NCI-H510A (cell line): ENCODE data around the gene CA9.
"Not testable (repeated sequence)": the region's sequence is repeated elsewhere in the genome, so short reads cannot be mapped to it uniquely, and the experiment has no call there.

Experiments used
- DNase-seq: peaks from one replicate; lab custom pipeline; 2025; lab: John Stamatoyannopoulos, UW

CA9 gene

DNA sequence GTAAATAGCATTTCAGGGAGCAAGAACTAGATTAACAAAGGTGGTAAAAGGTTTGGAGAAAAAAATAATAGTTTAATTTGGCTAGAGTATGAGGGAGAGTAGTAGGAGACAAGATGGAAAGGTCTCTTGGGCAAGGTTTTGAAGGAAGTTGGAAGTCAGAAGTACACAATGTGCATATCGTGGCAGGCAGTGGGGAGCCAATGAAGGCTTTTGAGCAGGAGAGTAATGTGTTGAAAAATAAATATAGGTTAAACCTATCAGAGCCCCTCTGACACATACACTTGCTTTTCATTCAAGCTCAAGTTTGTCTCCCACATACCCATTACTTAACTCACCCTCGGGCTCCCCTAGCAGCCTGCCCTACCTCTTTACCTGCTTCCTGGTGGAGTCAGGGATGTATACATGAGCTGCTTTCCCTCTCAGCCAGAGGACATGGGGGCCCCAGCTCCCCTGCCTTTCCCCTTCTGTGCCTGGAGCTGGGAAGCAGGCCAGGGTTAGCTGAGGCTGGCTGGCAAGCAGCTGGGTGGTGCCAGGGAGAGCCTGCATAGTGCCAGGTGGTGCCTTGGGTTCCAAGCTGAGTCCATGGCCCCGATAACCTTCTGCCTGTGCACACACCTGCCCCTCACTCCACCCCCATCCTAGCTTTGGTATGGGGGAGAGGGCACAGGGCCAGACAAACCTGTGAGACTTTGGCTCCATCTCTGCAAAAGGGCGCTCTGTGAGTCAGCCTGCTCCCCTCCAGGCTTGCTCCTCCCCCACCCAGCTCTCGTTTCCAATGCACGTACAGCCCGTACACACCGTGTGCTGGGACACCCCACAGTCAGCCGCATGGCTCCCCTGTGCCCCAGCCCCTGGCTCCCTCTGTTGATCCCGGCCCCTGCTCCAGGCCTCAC lies at the start of gene CA9:
TSS of gene CA9 (plus strand) at position 797 of the 893 bp plus-strand sequence. CDS start at position 829, 32 bp downstream.
- DNase-seq = no peak

DNA sequence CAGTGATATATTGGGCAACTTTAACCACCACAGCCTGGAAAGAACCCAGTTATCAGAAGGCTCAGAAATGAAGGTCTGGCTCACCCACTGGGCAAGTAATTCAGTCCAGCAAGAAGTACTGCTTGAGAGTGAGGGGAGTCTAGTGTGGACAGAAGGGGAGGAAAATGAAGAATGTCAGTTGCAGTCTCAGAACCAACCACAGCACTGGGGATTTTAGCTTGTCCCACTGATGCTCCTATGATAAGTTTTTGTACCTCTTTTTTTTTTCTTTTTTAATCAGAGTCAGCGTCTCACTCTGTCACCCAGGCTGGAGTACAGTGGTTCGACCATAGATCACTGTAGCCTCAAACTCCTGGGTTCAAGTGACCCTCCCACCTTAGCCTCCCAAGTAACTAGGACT lies 46.2 kb upstream of the CA9 start:
- no peak for DNase-seq

DNA sequence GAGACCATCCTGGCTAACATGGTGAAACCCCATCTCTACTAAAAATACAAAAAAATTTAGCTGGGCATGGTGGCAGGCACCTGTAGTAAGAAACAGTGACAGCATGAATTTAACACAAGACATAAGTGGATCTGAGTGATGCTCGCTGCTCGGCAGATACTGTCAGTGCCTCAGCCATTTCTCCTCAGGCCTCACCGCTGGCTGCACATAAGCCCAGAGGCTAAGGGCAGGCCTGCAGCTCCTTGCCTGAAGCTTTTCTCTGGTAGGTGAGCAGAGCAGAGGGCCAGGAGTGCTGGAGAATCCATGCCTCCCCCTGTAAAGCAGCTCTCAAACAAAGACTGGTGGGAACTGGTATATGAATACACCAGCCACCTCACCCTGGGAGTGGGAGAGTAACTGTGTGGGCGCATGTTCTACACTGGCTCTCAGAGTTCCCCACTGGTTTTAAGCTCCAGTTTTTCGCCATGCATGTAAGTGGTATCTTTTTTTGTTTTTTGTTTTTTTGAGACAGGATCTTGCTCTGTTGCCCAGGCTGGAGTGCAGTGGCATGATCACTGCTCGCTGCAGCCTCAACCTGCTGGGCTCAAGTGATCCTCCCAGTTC lies 45.2 kb upstream of the CA9 start:
- no peak for DNase-seq

DNA sequence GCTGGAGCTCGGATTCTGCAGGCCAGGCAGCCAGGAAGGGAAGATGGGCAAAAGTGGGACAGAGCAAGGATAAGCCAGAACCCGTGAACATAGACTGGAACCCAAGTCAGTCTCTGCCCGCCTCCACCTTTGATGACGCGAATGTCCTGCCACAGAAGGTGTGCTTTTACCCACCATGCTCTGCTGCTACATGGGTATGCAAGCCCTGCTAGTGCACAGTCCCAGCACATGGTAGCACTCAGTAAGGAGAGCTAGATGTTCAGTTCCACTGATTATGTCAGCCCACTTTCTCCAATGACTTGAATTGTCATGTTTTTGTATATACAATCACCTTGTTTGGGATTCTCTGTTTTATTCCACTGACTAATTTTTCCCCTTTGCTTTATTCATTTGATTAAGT lies 44.1 kb upstream of the CA9 start:
- no peak for DNase-seq

DNA sequence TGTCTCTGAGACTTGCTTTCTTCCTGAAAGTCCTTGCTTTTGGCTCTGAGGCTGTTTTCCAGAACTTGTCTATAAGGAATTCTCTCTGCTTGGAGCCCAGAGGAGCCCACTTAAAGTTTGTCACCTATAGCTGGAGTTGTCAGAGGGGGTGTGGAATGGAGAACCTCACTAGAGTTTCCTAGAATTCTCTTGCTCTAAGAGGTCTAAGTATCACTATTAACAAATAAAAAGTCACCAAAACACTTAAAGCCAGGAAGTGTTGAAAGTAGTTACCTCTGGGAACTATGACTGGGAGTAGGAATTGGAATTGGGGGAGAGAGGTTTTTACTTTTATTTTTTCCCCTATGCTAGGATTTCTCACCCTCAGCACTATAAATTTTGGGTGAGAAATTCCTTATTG lies 38.0 kb upstream of the CA9 start:
- no peak for DNase-seq

DNA sequence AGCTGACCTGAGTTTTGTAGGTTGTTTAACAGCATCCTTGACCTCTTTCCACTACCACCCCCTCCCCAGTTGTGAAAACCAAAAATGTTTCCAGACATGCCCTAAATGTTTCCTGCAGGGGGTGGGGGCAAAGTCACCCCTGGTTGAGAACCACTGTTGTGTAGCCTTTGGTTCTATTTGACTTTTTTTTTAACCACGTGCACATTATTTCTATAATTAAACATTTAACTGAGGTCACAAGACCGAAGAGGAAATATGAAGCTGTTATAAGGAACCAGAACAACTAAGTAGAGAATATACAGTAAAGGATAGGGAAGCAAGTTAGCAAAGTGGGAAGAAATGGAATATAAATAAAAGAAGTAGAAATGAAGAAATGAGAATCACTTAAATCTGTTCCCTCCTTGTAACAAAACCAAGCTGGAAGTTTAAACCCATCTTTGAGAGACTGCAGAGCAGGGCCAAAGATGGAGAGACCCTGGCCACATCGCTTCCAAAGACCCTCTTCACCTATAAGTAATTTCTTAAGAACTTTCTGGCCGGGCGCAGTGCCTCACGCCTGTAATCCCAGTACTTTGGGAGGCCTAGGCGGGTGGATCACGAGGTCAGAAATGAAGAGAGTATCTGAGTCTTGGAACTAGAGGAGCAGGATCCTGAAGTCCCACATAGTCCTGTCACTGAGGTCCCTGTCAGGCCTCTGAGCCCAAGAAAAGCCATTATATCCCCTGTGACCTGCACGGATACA lies 37.4 kb upstream of the CA9 start:
- no peak for DNase-seq

DNA sequence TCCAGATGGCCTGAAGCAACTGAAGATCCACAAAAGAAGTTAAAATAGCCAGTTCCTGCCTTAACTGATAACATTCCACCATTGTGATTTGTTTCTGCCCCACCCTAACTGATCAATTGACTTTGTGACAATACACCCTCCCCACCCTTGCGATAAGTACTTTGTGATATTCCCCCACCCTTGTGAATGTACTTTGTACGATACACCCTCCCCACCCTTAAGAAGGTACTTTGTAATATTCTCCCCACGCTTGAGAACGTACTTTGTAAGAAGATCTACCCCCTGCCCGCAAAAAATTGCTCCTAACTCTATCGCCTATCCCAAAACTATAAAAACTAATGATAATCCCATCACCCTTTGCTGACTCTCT lies 36.9 kb upstream of the CA9 start:
- not testable (repeated sequence) for DNase-seq

DNA sequence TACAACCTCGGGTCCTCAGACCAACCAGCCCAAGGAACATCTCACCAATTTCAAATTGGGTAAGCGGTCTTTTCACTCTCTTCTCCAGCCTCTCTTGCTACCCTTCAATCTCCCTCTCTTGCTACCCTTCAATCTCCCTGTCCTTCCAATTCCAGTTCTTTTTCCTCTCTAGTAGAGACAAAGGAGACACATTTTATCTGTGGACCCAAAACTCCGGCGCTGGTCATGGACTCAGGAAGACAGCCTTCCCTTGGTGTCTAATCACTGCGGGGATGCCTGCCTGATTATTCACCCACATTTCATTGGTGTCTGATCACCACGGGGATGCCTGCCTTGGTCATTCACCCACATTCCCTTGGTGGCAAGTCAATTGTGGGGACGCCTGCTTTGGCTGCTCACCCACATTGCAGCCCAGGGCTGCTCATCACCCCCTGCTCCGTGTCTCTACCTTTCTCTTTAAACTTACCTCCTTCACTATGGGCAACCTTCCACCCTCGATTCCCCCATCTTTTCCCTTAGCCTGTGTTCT lies 36.2 kb upstream of the CA9 start:
- DNase-seq = not testable (repeated sequence)

DNA sequence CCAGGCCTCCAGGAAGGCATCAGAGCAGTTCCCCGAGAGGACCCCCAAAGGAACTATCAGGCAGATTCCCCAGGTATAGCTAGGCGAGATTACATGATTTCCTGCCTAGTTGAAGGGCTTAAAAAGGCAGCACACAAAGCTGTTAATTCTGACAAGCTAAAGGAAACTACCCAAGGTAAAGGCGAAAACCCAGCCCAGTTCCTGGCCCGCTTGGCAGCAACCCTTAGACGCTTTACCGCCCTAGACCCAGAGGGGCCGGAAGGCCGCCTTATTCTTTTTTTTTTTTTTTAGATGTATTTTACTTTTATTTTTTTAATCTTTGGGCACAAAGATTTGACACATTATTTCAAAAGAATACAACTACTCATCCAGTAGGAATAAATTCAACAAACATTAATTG lies 35.0 kb upstream of the CA9 start:
- not testable (repeated sequence) for DNase-seq

DNA sequence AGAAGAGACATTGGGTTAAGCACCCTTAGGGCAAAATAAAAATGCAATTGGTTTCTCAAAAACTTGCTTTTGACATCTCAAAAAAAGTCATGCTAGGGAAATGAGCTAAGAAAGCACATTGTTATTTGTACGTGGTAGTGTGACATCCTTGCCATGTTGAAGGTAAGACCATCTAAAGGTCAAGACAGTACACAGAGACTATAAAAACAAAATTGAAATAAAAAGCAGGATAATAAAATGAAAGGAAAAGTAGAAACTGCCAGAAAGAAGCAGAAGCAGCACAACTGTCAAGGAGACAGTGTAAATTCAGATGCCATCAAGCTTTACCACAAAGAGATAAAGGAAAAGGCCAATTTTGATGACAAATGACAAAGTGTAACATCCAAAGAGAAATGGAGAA lies 34.5 kb upstream of the CA9 start:
- DNase-seq = not testable (repeated sequence)

DNA sequence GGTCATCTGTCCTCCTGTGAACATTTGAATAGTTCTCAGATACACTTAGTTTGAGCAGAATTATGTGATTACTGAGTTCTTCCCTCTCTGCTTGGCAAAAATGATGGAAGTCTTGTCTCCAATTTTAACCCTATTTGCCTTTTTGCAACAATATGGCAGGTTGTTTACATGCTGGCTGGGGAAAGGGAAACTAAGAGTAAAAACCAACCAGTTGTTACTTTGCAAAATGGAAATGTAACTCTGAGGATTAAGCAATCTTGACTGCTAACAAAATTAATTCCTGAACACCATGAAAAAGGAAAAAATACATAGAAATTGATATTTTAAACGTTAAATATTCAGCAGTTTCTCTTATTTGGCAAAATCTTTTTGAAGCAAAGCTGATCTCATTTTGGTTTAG lies 34.1 kb upstream of the CA9 start:
- DNase-seq = no peak

DNA sequence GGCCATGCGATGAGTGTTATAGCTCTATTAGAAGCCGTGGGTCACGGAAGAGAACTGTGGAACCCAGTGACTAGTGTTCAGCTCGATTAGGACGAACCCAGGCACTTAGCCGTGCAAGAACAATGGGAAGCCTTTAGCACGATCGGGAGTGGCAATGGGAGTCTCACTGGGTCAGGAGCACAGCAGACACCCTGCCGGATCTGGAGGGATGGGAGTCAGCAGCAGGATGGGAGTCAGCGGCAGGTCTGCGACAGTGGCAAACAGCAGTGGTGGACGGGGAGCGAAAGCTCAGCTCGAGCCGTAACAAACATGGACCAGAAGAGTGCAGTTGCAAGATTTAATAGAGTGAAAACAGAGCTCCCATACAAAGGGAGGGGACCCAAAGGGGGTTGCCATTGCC lies 33.3 kb upstream of the CA9 start:
- DNase-seq = not testable (repeated sequence)

DNA sequence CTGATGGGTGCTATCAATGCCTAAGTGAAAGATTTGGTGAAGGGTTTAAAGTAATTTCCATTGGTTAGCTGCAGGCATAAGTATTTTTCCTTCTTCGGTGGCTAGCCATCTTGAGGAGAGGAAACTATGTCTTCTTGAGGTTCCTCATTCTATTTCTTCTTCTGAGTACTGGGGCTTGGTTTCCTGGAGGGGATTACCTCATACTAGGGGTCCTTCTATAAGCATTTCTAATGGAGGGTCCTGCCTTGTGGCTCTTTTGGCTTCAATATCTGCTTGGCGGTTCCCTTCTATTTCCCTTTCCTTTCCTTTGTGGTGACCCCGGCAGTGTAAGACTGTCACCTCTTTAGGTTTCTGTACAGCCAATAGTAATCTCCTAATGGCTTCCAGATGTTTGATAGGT lies 32.2 kb upstream of the CA9 start:
- not testable (repeated sequence) for DNase-seq

DNA sequence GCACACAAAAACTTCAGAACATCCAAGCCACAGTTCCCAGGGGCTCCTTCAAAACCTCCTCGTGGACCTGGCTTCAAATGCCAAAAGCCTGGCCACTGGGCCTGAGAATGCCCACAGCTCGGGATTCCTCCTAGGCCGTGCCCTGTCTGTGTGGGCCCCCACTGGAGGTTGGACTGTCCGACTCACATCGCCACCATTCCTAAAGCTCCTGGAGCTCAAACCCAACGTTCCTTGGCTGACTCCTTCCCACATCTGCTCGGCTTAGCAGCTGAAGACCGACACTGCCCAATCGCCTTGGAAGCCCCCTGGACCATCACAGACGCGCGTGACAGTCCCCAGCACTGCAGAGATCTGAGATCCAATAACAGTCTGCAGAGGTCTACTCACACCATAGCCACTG lies 30.7 kb upstream of the CA9 start:
- no peak for DNase-seq

DNA sequence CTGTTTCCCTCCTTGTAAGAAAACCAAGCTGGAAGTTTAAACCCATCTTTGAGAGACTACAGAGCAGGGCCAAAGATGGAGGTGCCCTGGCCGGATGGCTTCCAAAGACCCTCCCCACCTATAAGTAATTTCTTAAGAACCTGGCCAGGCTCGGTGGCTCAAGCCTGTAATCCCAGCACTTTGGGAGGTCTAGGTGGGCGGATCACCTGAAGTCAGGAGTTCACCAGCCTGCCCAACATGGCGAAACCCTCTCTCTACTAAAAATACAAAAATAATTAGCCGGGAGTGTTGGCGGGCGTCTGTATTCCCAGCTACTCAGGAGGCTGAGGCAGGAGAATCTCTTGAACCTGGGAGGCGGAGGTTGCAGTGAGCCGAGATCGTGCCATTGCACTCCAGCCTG lies 28.0 kb upstream of the CA9 start:
- DNase-seq = not testable (repeated sequence)

DNA sequence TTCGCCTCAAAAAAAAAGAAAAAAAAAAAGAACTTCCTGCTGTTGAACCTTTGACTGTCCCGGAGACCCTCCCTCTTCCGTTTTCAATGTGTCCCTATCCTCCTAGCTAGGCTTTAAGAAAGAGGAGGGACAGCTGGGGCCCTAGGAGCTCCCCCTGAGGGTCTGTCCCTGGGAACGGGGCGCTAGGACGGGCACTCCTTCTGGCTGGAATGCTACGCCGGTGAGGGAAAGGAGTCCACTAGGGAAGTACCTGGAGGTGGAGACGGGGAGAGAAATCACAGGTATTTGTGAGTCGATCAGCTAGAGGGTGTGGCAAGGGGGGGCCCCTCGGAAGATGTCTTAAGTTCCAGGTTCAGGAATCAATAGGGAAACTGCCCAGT lies 27.6 kb upstream of the CA9 start:
- DNase-seq = no peak

DNA sequence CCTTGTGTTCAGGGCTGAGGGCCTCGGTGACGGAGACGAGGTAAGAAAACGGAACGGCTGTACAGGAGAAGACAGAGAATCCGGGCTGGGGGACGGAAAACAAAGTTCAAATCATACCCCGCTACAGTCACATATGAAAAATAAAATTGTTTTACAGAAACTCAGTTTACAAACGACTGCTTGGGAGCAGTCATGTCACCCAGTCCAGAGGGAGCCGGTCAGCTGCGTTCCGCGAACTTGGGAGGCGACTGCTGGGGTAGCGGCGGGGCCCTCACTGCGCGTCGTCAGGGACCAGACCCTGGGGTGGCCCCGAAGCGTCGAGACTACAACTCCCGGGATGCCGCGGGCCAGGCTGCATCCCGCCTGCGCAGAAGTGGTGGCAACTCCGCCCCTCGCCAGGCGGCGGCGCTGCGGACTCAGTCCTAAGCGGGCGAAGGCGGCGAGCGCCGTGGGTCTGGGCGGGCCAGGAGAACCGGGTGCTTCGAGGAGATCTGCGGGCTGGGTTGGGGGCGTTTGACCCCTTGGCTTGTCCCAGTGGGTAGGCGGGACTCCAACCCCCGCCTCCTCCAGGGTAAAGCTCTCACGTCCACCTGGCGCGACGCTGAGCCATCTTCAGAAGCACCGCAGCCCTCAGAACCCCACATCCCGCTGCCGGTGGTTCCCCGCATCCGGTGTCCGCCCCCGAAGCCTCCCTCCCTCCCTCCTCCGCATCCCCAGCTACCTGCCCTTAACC lies 27.0 kb upstream of the CA9 start:
- peak; percentile 66 for DNase-seq

DNA sequence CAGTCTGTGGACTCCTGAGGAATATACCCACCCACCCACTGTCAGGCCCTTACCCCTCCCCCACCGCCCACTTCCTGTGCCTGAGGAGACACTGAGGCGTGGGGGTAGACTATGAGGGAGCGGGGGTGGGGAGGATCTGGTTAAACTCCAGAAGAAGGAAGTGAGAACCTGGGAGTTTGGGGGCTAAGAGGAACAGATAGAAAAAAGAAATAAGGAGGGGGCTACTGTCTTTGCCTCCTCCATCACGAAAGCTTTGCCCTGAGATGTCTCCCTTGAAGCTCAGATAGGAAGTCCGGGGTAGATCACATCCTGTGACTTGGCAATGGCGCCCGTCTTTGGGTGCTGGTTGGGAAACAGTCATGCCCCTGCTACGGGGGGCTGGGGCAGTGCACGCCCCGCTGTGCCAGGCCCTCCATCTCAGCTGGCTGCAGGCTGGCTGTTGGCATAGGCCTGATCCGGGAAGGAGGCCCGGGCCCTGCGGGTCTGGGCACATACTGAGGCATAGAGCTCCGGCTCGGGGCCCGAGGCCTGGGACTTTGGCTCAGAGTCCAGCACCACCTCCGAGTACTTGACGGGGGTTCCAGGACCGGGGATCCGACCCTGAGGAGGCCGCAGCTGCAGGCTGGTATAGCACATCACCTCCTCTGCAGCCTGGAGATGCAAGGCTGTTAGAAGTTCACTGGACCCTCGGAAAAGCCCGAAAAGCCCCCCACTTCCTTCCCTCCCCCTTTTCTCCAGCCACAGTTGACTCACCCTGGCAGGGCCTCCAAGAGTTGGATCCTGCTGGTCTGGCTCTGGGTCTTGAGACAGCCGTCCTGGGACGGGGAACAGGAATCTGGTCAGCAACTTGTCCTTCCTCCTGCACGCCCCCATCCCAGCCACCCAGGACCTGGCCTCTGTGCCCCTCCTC lies 24.0 kb upstream of the CA9 start:
- no peak for DNase-seq

DNA sequence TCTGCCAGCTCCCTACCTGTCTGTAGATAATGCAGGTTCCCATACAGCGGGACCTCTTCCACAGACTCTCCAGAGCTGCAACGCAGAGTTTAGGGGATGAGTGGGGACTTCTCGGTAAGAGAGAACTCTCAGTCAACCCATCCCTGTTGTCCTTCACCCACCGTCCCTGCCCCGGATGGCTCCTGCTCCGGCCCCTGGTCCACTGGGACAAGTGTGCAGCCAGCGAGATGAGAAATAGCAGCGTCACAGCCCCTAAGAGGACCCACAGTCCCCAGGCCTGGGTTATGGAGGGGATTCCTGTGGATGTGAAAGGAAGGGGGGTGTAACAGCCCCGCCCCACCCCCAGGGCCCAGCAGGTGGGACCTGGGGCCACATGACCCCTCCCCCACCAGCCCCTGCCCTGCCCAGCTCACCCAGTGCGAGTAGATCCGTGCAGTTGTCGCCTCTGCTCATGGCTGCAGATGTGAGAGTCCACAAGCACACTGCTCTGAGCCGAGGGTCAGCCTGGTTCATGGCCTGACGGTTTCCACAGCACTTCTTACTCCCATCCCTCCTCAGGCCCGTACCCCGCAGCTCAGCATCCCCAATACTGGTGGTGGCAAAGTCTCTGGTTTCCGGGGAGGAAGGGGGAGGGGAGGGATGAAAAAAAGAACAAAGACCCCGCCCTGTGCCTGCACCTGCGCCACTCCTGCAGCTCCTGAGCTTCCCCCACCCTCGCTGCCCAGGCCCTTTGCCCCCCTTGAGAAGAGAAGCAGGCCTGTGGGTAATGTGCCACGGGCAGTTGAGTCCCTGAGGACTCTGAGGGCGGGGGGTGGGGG lies 23.2 kb upstream of the CA9 start, which contains the start of gene SIT1:
TSS of gene SIT1 (minus strand) at position 591 of the 818 bp plus-strand sequence. CDS start at position 513, 78 bp downstream.
- DNase-seq = no peak
